MCF 10A (cell line): ENCODE measurements around the gene FCRL1. TPM values are rescaled to one million over a fixed set of nuclear protein-coding genes. Genes with fewer than 3 reads are reported as not detected.

ENCODE experiments used
- BruUV-seq: library from RNA; stranded (reverse); fragments of 400-500 nt; replicated peaks from 2 replicates; lab custom pipeline; 2021; lab: Mats Ljungman, UMichigan
- CTCF ChIA-PET: fragments of 300-600 bp; sonication (Branson Sonifier 250); formaldehyde crosslinking; extraction: SDS; loops from one replicate; lab custom pipeline; 2021; ENCODE audit warnings: antibody characterized with exemption, inconsistent platforms; lab: Yijun Ruan, JAX
- POLR2A ChIA-PET: fragments of 300-600, 350-650 bp; sonication (Branson Sonifier 250); formaldehyde crosslinking; extraction: SDS; loops from one replicate; lab custom pipeline; 2020; ENCODE audit warnings: antibody characterized with exemption, inconsistent platforms; lab: Yijun Ruan, JAX
- DNase-seq: peaks from one replicate; pipeline ENCODE4 v3.0.0-alpha.2; 2018; ENCODE audit not compliant: unreplicated experiment
- H3K27ac Mint-ChIP-seq: one replicate; pipeline ENCODE4 v1.8.0; 2022; ENCODE audit warnings: mild to moderate bottlenecking, low read depth, mixed read lengths; ENCODE audit not compliant: unreplicated experiment
- H3K27me3 Mint-ChIP-seq: one replicate; pipeline ENCODE4 v1.8.0; 2022; ENCODE audit warnings: mixed read lengths; ENCODE audit not compliant: insufficient read depth, unreplicated experiment
- H3K36me3 Mint-ChIP-seq: one replicate; pipeline ENCODE4 v1.8.0; 2022; ENCODE audit warnings: mild to moderate bottlenecking, moderate library complexity, mixed read lengths; ENCODE audit not compliant: insufficient read depth, unreplicated experiment
- H3K4me1 Mint-ChIP-seq: one replicate; pipeline ENCODE4 v1.8.0; 2022; ENCODE audit warnings: mixed read lengths; ENCODE audit not compliant: insufficient read depth, unreplicated experiment
- H3K4me3 Mint-ChIP-seq: one replicate; pipeline ENCODE4 v1.8.0; 2022; ENCODE audit warnings: mild to moderate bottlenecking, moderate library complexity, mixed read lengths; ENCODE audit not compliant: unreplicated experiment
- H3K9me3 Mint-ChIP-seq: one replicate; pipeline ENCODE4 v1.8.0; 2022; ENCODE audit warnings: mixed read lengths; ENCODE audit not compliant: unreplicated experiment
- CTCF ChIP-seq: fragments of 200-600 bp; IDR thresholded peaks from one replicate; pipeline ENCODE4 v1.8.0; 2022; ENCODE audit warnings: antibody characterized with exemption, mild to moderate bottlenecking; ENCODE audit not compliant: unreplicated experiment
- intact Hi-C: fragments of 100-400 bp; cut with micrococcal nuclease; formaldehyde crosslinking; loops from 2 replicates; pipeline ENCODE4 v1.14.1; 2022
- total RNA-seq: library from RNA; stranded (reverse); gene quantifications from 2 replicates; pipeline ENCODE4 v1.2.3, GENCODE V29; 2022

The FCRL1 gene
- total RNA-seq, 1 experiment from 2014 or later: not detected

GRCh38 chr1:157856538-157856937 lies 36.6 kb upstream of the FCRL1 start:
- no peak for TF ChIP-seq CTCF
- Mint-ChIP-seq H3K4me1 (peaks cover 5% of the 10 kb centered on the region), H3K9me3 (no peaks in the 10 kb centered on the region), H3K27ac (no peak overlapping the region), H3K27me3 (peaks cover 39% of the 10 kb centered on the region), H3K4me3 (no peak overlapping the region), H3K36me3 (no peaks in the 10 kb centered on the region)
- ChIA-PET CTCF (interaction anchor here (1.4 kb wide), 1 partner anchor 27 kb away, joined by 4 read pairs; no protein-coding TSS in a partner anchor), POLR2A (no interaction called here)
- no TSS peak for BruUV-seq
- intact Hi-C loops: no loop called here
- no peak for DNase-seq

GRCh38 chr1:157852476-157852875 lies 32.6 kb upstream of the FCRL1 start:
- H3K36me3 Mint-ChIP-seq: no peaks in the 10 kb centered on the region
- no peaks in the 10 kb centered on the region for H3K9me3 Mint-ChIP-seq
- H3K27ac Mint-ChIP-seq: no peak overlapping the region
- no peak overlapping the region for H3K4me3 Mint-ChIP-seq
- ChIA-PET CTCF (interaction anchor here (0.7 to 1.0 kb wide), 2 partner anchors 11 to 48 kb away, joined by 3 read pairs; no protein-coding TSS in a partner anchor), POLR2A (interaction anchor here (1.2 kb wide), 1 partner anchor 9 kb away, joined by 3 read pairs; no protein-coding TSS in a partner anchor)
- BruUV-seq: no TSS peak
- peaks cover 5% of the 10 kb centered on the region for H3K4me1 Mint-ChIP-seq
- peak; percentile 30 for DNase-seq
- TF ChIP-seq CTCF: no peak
- intact Hi-C loops: no loop called here
- H3K27me3 Mint-ChIP-seq: peaks cover 47% of the 10 kb centered on the region

- H3K9me3 Mint-ChIP-seq: no peaks in the 10 kb centered on the region
- H3K27ac Mint-ChIP-seq: no peak overlapping the region
- H3K4me3 Mint-ChIP-seq: no peak overlapping the region
- DNase-seq: no peak
- peaks cover 5% of the 10 kb centered on the region for H3K4me1 Mint-ChIP-seq
- ChIA-PET POLR2A (no interaction called here), CTCF (no interaction called here)
- BruUV-seq: no TSS peak
- intact Hi-C loops: no loop called here
- H3K27me3 Mint-ChIP-seq: peaks cover 34% of the 10 kb centered on the region
- TF ChIP-seq CTCF: no peak
- H3K36me3 Mint-ChIP-seq: no peaks in the 10 kb centered on the region
These were observed 29.4 kb upstream of the FCRL1 start for GRCh38 chr1:157849229-157849875.

- Mint-ChIP-seq H3K27me3 (peaks cover 46% of the 10 kb centered on the region), H3K36me3 (no peaks in the 10 kb centered on the region), H3K4me3 (no peak overlapping the region), H3K9me3 (no peaks in the 10 kb centered on the region), H3K27ac (no peak overlapping the region), H3K4me1 (no peaks in the 10 kb centered on the region)
- intact Hi-C loops: no loop called here
- no peak for DNase-seq
- ChIA-PET POLR2A (interaction anchor here (0.5 kb wide), 1 partner anchor 790 kb away, joined by 3 read pairs; no protein-coding TSS in a partner anchor), CTCF (interaction anchor here (0.7 to 1.2 kb wide), 3 partner anchors 13 to 277 kb away, joined by 3 read pairs; no protein-coding TSS in a partner anchor)
- TF ChIP-seq CTCF: no peak
- BruUV-seq: no TSS peak
These were observed 24.3 kb upstream of the FCRL1 start for GRCh38 chr1:157844089-157844830.
